Ovary (tissue), 3 donors: ENCODE data around the gene SMIM41.

Experiments
- CTCF ChIP-seq, 3 donors: fragments of 450-650 bp in 2 of 3; fragments of 200-600 bp in 1 of 3; IDR thresholded peaks; one replicate each; pipeline versions ENCODE4 v1.5.1 to v1.8.0; 2016 to 2022; ENCODE audit warnings: antibody characterized with exemption in 3 of 3, mild to moderate bottlenecking in 1 of 3
- EP300 ChIP-seq: sonication (generic); formaldehyde crosslinking; IDR thresholded peaks from one replicate; pipeline ENCODE4 v1.6.1; 2017; ENCODE audit warnings: antibody characterized with exemption
- donor health status: DM: no; HTN: no; CAD: no.

- TF ChIP-seq CTCF (IDR thresholded peaks at IDR 0.05) (no peak), EP300 (no peak)
These were observed 1.8 kb downstream of the SMIM41 start for GRCh38 chr12:52081263-52081733.
